ENCODE data around the gene PDZRN3.

The PDZRN3 gene

DNA sequence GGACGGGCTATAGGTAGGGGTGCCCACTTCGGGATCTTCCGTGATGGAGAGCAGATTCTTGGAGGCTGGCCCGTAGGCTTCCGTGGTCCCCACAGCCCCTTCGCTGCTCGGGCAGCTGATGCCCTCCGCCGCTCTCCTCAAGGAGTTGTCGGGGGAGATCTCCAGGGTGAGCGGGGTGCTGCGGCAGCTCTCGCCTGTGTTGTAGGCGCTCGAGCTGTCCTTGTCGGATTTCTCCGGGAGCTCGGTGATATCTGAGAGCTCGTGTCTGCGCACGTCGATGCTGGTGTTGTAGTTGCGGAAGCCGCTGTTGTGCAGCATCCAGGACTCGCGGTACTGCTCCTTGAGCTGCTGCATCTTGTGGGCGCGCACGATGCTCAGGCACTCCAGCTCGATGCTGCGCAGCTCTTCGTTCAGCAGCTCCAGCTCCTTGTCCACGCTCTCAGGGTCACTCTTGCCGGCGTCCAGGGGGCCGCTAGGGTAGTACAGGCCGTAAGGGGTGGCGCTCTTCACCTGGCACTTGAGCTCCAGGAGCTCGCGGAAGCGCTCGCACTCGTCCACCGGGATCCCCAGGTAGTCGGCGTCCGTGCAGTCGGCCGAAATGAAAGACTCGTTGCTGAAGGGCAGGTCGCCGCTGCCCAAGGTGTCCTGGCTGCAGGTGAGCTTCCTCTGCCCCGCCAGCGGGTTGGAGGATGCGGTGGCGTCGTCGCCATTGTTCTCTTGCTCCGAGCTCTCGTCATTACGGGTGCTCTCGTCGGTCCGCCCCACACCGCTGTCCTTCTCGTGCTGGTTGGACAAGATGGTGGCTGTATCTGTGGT lies 240.4 kb downstream of the PDZRN3 start:
- no peaks in the 10 kb centered on the region for H3K27me3 ChIP-seq (ENCODE audit: insufficient read depth, poor library complexity, severe bottlenecking)
- TF ChIP-seq POLR2AphosphoS5 (IDR thresholded peaks at IDR 0.05; ENCODE audit: low read depth) = no peak
- TF ChIP-seq, protein P1, sequence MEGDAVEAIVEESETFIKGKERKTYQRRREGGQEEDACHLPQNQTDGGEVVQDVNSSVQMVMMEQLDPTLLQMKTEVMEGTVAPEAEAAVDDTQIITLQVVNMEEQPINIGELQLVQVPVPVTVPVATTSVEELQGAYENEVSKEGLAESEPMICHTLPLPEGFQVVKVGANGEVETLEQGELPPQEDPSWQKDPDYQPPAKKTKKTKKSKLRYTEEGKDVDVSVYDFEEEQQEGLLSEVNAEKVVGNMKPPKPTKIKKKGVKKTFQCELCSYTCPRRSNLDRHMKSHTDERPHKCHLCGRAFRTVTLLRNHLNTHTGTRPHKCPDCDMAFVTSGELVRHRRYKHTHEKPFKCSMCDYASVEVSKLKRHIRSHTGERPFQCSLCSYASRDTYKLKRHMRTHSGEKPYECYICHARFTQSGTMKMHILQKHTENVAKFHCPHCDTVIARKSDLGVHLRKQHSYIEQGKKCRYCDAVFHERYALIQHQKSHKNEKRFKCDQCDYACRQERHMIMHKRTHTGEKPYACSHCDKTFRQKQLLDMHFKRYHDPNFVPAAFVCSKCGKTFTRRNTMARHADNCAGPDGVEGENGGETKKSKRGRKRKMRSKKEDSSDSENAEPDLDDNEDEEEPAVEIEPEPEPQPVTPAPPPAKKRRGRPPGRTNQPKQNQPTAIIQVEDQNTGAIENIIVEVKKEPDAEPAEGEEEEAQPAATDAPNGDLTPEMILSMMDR (IDR thresholded peaks at IDR 0.05; ENCODE audit: insufficient read depth, low read length) = no peak
- TF ChIP-seq GABPA (IDR thresholded peaks at IDR 0.05; ENCODE audit: low read depth) = no peak
- TF ChIP-seq SPI1 (IDR thresholded peaks at IDR 0.05; ENCODE audit: borderline replicate concordance, low read depth) = no peak
- TF ChIP-seq, protein P2, sequence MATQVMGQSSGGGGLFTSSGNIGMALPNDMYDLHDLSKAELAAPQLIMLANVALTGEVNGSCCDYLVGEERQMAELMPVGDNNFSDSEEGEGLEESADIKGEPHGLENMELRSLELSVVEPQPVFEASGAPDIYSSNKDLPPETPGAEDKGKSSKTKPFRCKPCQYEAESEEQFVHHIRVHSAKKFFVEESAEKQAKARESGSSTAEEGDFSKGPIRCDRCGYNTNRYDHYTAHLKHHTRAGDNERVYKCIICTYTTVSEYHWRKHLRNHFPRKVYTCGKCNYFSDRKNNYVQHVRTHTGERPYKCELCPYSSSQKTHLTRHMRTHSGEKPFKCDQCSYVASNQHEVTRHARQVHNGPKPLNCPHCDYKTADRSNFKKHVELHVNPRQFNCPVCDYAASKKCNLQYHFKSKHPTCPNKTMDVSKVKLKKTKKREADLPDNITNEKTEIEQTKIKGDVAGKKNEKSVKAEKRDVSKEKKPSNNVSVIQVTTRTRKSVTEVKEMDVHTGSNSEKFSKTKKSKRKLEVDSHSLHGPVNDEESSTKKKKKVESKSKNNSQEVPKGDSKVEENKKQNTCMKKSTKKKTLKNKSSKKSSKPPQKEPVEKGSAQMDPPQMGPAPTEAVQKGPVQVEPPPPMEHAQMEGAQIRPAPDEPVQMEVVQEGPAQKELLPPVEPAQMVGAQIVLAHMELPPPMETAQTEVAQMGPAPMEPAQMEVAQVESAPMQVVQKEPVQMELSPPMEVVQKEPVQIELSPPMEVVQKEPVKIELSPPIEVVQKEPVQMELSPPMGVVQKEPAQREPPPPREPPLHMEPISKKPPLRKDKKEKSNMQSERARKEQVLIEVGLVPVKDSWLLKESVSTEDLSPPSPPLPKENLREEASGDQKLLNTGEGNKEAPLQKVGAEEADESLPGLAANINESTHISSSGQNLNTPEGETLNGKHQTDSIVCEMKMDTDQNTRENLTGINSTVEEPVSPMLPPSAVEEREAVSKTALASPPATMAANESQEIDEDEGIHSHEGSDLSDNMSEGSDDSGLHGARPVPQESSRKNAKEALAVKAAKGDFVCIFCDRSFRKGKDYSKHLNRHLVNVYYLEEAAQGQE (IDR thresholded peaks at IDR 0.05; ENCODE audit: insufficient replicate concordance, low read depth) = no peak
- DNase-seq (ENCODE audit: low read depth in 1 of 2, low spot score in 1 of 2) = no peak
- H3K27ac ChIP-seq (replicated peaks) = no peak overlapping the region
- H3K4me3 ChIP-seq (replicated peaks; ENCODE audit: insufficient read depth, low read length) = no peak overlapping the region

DNA sequence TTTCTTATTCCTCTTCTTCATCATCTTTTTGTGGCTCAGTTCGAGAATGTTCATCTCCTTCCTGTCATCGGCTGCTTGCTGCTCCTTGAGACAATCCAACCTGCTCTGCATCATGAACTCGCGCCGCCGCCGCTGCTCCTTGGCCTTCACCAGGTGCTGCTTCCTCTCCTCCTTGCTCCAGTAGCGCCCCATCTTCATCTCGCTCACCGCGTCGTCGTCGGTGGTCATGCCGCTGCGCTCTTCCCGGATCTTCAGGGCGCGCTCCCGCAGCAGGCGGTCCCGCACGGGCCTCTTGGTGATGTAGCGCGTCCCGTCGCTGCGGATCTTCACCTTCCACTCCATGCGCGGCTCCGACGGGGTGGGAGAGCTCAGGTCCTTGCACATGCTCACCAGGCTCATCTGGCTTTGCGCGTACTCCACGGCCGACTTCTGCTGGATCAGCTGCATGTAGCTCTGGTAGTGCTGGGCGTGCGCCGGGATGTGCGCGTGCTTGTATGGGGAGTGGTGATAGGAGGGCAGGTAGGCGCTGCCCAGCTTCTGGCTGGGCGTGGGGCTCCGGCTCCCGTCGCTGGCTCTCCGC lies 241.2 kb downstream of the PDZRN3 start:
- TF ChIP-seq, protein P2 (IDR thresholded peaks at IDR 0.05; ENCODE audit: insufficient replicate concordance, low read depth) = no peak
- TF ChIP-seq POLR2AphosphoS5 (IDR thresholded peaks at IDR 0.05; ENCODE audit: low read depth) = no peak
- no peak for TF ChIP-seq SPI1 (IDR thresholded peaks at IDR 0.05; ENCODE audit: borderline replicate concordance, low read depth)
- TF ChIP-seq, protein P1 (IDR thresholded peaks at IDR 0.05; ENCODE audit: insufficient read depth, low read length) = no peak
- TF ChIP-seq GABPA (IDR thresholded peaks at IDR 0.05; ENCODE audit: low read depth) = no peak
- no peak for DNase-seq (ENCODE audit: low read depth in 1 of 2, low spot score in 1 of 2)
- H3K27ac ChIP-seq (replicated peaks) = no peak overlapping the region
- no peak overlapping the region for H3K4me3 ChIP-seq (replicated peaks; ENCODE audit: insufficient read depth, low read length)
- no peaks in the 10 kb centered on the region for H3K27me3 ChIP-seq (ENCODE audit: insufficient read depth, poor library complexity, severe bottlenecking)

DNA sequence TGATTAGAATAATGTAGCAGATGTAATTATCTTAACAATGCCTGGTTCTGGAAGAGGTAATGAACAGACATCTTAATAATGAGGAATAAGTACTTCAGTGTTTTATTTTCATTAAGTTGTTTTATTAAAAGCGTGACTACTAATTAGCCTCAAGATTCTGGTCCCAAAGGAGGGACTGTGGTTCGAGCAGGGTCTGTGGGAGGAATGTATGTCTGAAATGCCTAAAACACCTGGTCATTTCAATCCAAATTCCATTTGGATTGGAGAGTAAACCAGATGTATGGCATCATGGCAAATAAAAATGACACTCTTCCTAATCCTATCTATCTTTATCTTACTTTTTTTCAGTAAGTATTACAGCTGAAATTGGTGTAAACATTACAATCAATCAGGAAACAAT lies 243.2 kb downstream of the PDZRN3 start:
- H3K27me3 ChIP-seq (ENCODE audit: insufficient read depth, poor library complexity, severe bottlenecking) = no peaks in the 10 kb centered on the region
- H3K4me3 ChIP-seq (replicated peaks; ENCODE audit: insufficient read depth, low read length) = no peak overlapping the region
- DNase-seq (ENCODE audit: low read depth in 1 of 2, low spot score in 1 of 2) = no peak
- H3K27ac ChIP-seq (replicated peaks) = no peak overlapping the region
- TF ChIP-seq, protein P2 (IDR thresholded peaks at IDR 0.05; ENCODE audit: insufficient replicate concordance, low read depth) = no peak
- TF ChIP-seq, protein P1 (IDR thresholded peaks at IDR 0.05; ENCODE audit: insufficient read depth, low read length) = no peak
